Stimulated activated CD8-positive, alpha-beta memory T cell treated with anti-CD3 and anti-CD28 coated beads, Interleukin-12 subunit alpha, Interleukin-12 subunit beta, amount 100 ng/mL, for 4 hours (primary cell): ENCODE data around the gene RCBTB2.
"Not testable (repeated sequence)": the region's sequence is repeated elsewhere in the genome, so short reads cannot be mapped to it uniquely, and the experiment has no call there.

Experiments
- DNase-seq: peaks from one replicate; pipeline ENCODE4 v3.0.0-alpha.2; 2020; ENCODE audit warnings: low read depth

RCBTB2 gene

GRCh38 chr13:48532506-48533499 is at the start of gene RCBTB2:
Gene RCBTB2, minus strand, starts transcription at chr13:48533080. Its CDS starts 11,141 bp downstream, at chr13:48521939.
- peak; percentile 99 for DNase-seq

GRCh38 chr13:48582084-48582483 is 49.2 kb upstream of the RCBTB2 start:
- DNase-seq: no peak

GRCh38 chr13:48580896-48581295 is 48.0 kb upstream of the RCBTB2 start:
- no peak for DNase-seq

- peak; percentile 15 for DNase-seq
Measured at GRCh38 chr13:48580185-48580803, 47.4 kb upstream of the RCBTB2 start.

GRCh38 chr13:48579919-48580180 is 47.0 kb upstream of the RCBTB2 start:
- not testable (repeated sequence) for DNase-seq

- DNase-seq: no peak
Measured at GRCh38 chr13:48579165-48579918, 46.5 kb upstream of the RCBTB2 start.

GRCh38 chr13:48578516-48579164 is 45.8 kb upstream of the RCBTB2 start:
- DNase-seq: no peak

GRCh38 chr13:48576448-48577010 is 43.6 kb upstream of the RCBTB2 start:
- no peak for DNase-seq

GRCh38 chr13:48575031-48575430 is 42.2 kb upstream of the RCBTB2 start:
- no peak for DNase-seq

GRCh38 chr13:48574041-48574796 is 41.3 kb upstream of the RCBTB2 start:
- no peak for DNase-seq

GRCh38 chr13:48573213-48574007 is 40.5 kb upstream of the RCBTB2 start:
- DNase-seq: no peak

GRCh38 chr13:48571126-48571913 is 38.4 kb upstream of the RCBTB2 start:
- DNase-seq: no peak

GRCh38 chr13:48570216-48570828 is 37.4 kb upstream of the RCBTB2 start:
- DNase-seq: no peak

GRCh38 chr13:48569104-48569666 is 36.3 kb upstream of the RCBTB2 start:
- DNase-seq: no peak

GRCh38 chr13:48568370-48569103 is 35.7 kb upstream of the RCBTB2 start:
- DNase-seq: no peak

- no peak for DNase-seq
Measured at GRCh38 chr13:48567515-48568369, 34.9 kb upstream of the RCBTB2 start.

GRCh38 chr13:48564056-48564455 is 31.2 kb upstream of the RCBTB2 start:
- no peak for DNase-seq
